SK-N-SH (cell line): ENCODE measurements around the gene HSPD1.

Source experiments
- EP300 ChIP-seq, 2 experiments: IDR thresholded peaks; 2 replicates each; pipeline versions ENCODE4 v1.4.0 to v1.6.1; 2012; ENCODE audit warnings: borderline replicate concordance in 1 of 2, low read depth in 1 of 2, low read length in 1 of 2
- FOSL2 ChIP-seq: IDR thresholded peaks from 2 replicates; pipeline ENCODE4 v1.4.0; 2012; ENCODE audit warnings: low read depth, mild to moderate bottlenecking, moderate library complexity, borderline replicate concordance
- FOXM1 ChIP-seq: IDR thresholded peaks from 2 replicates; pipeline ENCODE4 v1.4.0; 2012; ENCODE audit warnings: low read depth, mild to moderate bottlenecking
- POLR2AphosphoS5 ChIP-seq: IDR thresholded peaks from 2 replicates; pipeline ENCODE4 v1.6.1; 2012; ENCODE audit warnings: low read depth, low read length
- RAD21 ChIP-seq: IDR thresholded peaks from 2 replicates; pipeline ENCODE4 v1.6.1; 2012; ENCODE audit warnings: mild to moderate bottlenecking, low read length
- SMC3 ChIP-seq: IDR thresholded peaks from 2 replicates; pipeline ENCODE4 v1.6.1; 2012; ENCODE audit warnings: low read depth, low read length, improper control_type of control experiment
- TAF1 ChIP-seq: IDR thresholded peaks from 2 replicates; pipeline ENCODE4 v1.6.1; 2012; ENCODE audit warnings: low read depth, mild to moderate bottlenecking, low read length, moderate library complexity, borderline replicate concordance
- TCF12 ChIP-seq: IDR thresholded peaks from 2 replicates; pipeline ENCODE4 v1.4.0; 2012
- YY1 ChIP-seq: IDR thresholded peaks from 2 replicates; pipeline ENCODE4 v1.4.0; 2012; ENCODE audit warnings: low read depth, mild to moderate bottlenecking
- TF ChIP-seq, protein P1 (sequence below): fragments of 200-600 bp; sonication (generic); IDR thresholded peaks from 2 replicates; pipeline ENCODE4 v1.6.1; 2017; ENCODE audit warnings: antibody characterized with exemption, mild to moderate bottlenecking, moderate library complexity
- TF ChIP-seq, protein P2 (sequence below): IDR thresholded peaks from 2 replicates; pipeline ENCODE4 v1.6.1; 2012; ENCODE audit warnings: mild to moderate bottlenecking, low read depth, low read length, moderate library complexity
- TF ChIP-seq, protein P3 (sequence below): IDR thresholded peaks from 2 replicates; pipeline ENCODE4 v1.4.0; 2012; ENCODE audit warnings: low read depth

GRCh38 chr2:197502685-197503084, 3.0 kb upstream of the HSPD1 start:
- TF ChIP-seq TCF12 (no peak), YY1 (no peak), SMC3 (no peak), FOXM1 (no peak), EP300 (IDR thresholded peaks at IDR 0.05; ENCODE audit: borderline replicate concordance in 1 of 2, low read depth in 1 of 2, low read length in 1 of 2) (no peak), RAD21 (no peak), POLR2AphosphoS5 (no peak), TAF1 (no peak), FOSL2 (no peak)
- TF ChIP-seq, protein P1, sequence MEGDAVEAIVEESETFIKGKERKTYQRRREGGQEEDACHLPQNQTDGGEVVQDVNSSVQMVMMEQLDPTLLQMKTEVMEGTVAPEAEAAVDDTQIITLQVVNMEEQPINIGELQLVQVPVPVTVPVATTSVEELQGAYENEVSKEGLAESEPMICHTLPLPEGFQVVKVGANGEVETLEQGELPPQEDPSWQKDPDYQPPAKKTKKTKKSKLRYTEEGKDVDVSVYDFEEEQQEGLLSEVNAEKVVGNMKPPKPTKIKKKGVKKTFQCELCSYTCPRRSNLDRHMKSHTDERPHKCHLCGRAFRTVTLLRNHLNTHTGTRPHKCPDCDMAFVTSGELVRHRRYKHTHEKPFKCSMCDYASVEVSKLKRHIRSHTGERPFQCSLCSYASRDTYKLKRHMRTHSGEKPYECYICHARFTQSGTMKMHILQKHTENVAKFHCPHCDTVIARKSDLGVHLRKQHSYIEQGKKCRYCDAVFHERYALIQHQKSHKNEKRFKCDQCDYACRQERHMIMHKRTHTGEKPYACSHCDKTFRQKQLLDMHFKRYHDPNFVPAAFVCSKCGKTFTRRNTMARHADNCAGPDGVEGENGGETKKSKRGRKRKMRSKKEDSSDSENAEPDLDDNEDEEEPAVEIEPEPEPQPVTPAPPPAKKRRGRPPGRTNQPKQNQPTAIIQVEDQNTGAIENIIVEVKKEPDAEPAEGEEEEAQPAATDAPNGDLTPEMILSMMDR = no peak
- TF ChIP-seq, protein P2, sequence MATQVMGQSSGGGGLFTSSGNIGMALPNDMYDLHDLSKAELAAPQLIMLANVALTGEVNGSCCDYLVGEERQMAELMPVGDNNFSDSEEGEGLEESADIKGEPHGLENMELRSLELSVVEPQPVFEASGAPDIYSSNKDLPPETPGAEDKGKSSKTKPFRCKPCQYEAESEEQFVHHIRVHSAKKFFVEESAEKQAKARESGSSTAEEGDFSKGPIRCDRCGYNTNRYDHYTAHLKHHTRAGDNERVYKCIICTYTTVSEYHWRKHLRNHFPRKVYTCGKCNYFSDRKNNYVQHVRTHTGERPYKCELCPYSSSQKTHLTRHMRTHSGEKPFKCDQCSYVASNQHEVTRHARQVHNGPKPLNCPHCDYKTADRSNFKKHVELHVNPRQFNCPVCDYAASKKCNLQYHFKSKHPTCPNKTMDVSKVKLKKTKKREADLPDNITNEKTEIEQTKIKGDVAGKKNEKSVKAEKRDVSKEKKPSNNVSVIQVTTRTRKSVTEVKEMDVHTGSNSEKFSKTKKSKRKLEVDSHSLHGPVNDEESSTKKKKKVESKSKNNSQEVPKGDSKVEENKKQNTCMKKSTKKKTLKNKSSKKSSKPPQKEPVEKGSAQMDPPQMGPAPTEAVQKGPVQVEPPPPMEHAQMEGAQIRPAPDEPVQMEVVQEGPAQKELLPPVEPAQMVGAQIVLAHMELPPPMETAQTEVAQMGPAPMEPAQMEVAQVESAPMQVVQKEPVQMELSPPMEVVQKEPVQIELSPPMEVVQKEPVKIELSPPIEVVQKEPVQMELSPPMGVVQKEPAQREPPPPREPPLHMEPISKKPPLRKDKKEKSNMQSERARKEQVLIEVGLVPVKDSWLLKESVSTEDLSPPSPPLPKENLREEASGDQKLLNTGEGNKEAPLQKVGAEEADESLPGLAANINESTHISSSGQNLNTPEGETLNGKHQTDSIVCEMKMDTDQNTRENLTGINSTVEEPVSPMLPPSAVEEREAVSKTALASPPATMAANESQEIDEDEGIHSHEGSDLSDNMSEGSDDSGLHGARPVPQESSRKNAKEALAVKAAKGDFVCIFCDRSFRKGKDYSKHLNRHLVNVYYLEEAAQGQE = no peak
- TF ChIP-seq, protein P3, sequence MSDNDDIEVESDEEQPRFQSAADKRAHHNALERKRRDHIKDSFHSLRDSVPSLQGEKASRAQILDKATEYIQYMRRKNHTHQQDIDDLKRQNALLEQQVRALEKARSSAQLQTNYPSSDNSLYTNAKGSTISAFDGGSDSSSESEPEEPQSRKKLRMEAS = no peak
